Activated CD8-positive, alpha-beta T cell treated with anti-CD3 and anti-CD28 coated beads for 36 hours (primary cell): ENCODE measurements around the gene ACYP1. TPM values are rescaled to one million over a fixed set of nuclear protein-coding genes. Genes with fewer than 3 reads are reported as not detected.

Experiments
- ATAC-seq: fragments of 200-7000 bp; cut with Tn5 transposase; one replicate; pipeline ENCODE4 v1.10.0; 2021; ENCODE audit warnings: mild to moderate bottlenecking, moderate library complexity
- CTCF ChIA-PET: fragments of 350-600 bp; sonication (Branson Sonifier 250); formaldehyde crosslinking; loops from one replicate; lab custom pipeline; 2021; ENCODE audit warnings: antibody characterized with exemption; lab: Charles Lee
- POLR2A ChIA-PET: fragments of 350-600 bp; sonication (Branson Sonifier 250); formaldehyde crosslinking; loops from one replicate; lab custom pipeline; 2021; ENCODE audit warnings: antibody characterized with exemption; lab: Charles Lee
- DNase-seq: peaks from one replicate; pipeline ENCODE4 v3.0.0-alpha.2; 2020
- H3K27ac Mint-ChIP-seq: one replicate; pipeline ENCODE4 v1.8.0; 2021; ENCODE audit warnings: mild to moderate bottlenecking, mixed read lengths
- H3K27me3 Mint-ChIP-seq: one replicate; pipeline ENCODE4 v1.8.0; 2021; ENCODE audit warnings: mixed read lengths
- H3K36me3 Mint-ChIP-seq: one replicate; pipeline ENCODE4 v1.8.0; 2021; ENCODE audit warnings: low read depth, mixed read lengths
- H3K4me1 Mint-ChIP-seq: one replicate; pipeline ENCODE4 v1.8.0; 2021; ENCODE audit warnings: low read depth, mixed read lengths
- H3K4me3 Mint-ChIP-seq: one replicate; pipeline ENCODE4 v1.8.0; 2021; ENCODE audit warnings: mild to moderate bottlenecking, moderate library complexity, mixed read lengths
- H3K9me3 Mint-ChIP-seq: one replicate; pipeline ENCODE4 v1.8.0; 2021; ENCODE audit warnings: mixed read lengths
- CTCF ChIP-seq: fragments of 200-600 bp; IDR thresholded peaks from one replicate; pipeline ENCODE4 v1.8.0; 2022; ENCODE audit warnings: antibody characterized with exemption, mild to moderate bottlenecking
- intact Hi-C: fragments of 100-400 bp; cut with micrococcal nuclease; formaldehyde crosslinking; loops from one replicate; pipeline ENCODE4 v1.10.0; 2022
- total RNA-seq, 2 experiments: library from RNA; stranded (reverse); gene quantifications; one replicate each; pipeline ENCODE4 v1.2.3, GENCODE V29; 2021

ACYP1 gene
- total RNA-seq, 2 experiments from 2014 or later, result 33.9 to 38.6 TPM

- H3K4me3 Mint-ChIP-seq, result peak within 1 kb of the TSS; percentile 84
- POLR2A ChIA-PET, result interaction anchor here (1.6 kb wide), 1 partner anchor 13 kb away, joined by 8 read pairs; the partner anchor contains the start of gene ACYP1
- no peaks in the 10 kb centered on the region for H3K9me3 Mint-ChIP-seq
- peak within 1 kb of the TSS; percentile 91 for H3K27ac Mint-ChIP-seq
- H3K4me1 Mint-ChIP-seq, result peaks cover 56% of the 10 kb centered on the region
- H3K27me3 Mint-ChIP-seq, result no peaks in the 10 kb centered on the region
- H3K36me3 Mint-ChIP-seq, result peaks cover 68% of the 10 kb centered on the region
- intact Hi-C loops, result no loop called here
- CTCF ChIA-PET, result interaction anchor here (1.6 to 5.5 kb wide), 4 partner anchors 12 to 190 kb away, joined by 5 to 28 read pairs (median 8); partner anchors contain the start of gene ACYP1
- peak; percentile 81 for DNase-seq
- no peak for TF ChIP-seq CTCF
- ATAC-seq, result peak; percentile 80
These were observed 12.8 kb downstream of the ACYP1 start, which contains the start of gene MLH3 for GRCh38 chr14:75050852-75051555. TSS of gene MLH3 (minus strand) at chr14:75051467. CDS start at chr14:75049655, 1,812 bp downstream.

DNA sequence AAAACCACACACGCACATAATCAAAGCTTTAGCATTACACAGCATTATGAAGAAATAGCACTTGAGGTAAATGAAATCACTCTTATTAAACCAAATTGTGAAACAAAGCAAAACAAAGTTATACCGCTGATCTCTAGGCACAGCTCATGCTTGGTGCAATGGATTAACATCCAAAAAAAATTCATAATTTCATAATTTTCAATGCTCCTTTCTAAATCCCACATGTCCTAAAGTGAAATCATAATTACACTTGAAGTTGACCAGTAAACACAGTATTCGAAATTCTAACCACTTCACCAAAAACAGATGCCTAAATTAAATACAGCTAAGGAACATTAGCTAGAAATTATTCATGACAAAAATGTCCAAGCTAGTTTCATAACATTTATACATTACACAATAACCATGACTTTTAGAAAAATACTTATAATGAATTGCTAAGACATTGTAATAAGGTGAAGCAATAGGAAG, 14.1 kb downstream of the ACYP1 start:
- H3K36me3 Mint-ChIP-seq, result peaks cover 63% of the 10 kb centered on the region
- H3K4me1 Mint-ChIP-seq, result peaks cover 62% of the 10 kb centered on the region
- no peaks in the 10 kb centered on the region for H3K27me3 Mint-ChIP-seq
- no peak for DNase-seq
- H3K4me3 Mint-ChIP-seq, result peak overlapping the region; percentile 84
- ChIA-PET POLR2A (interaction anchor here (0.7 to 1.6 kb wide), 5 partner anchors 13 to 1286 kb away, joined by 3 to 5 read pairs (median 4); partner anchors contain the start of genes ACYP1 and ZC2HC1C), CTCF (interaction anchor here (1.3 to 5.5 kb wide), 4 partner anchors 13 to 145 kb away, joined by 4 to 28 read pairs (median 8); partner anchors contain the start of gene ACYP1)
- H3K9me3 Mint-ChIP-seq, result no peaks in the 10 kb centered on the region
- no peak for TF ChIP-seq CTCF
- no peak overlapping the region for H3K27ac Mint-ChIP-seq
- no peak for ATAC-seq
- intact Hi-C loops, result no loop called here

- Mint-ChIP-seq H3K4me3 (no peak overlapping the region), H3K27ac (no peak overlapping the region), H3K4me1 (peaks cover 66% of the 10 kb centered on the region), H3K27me3 (no peaks in the 10 kb centered on the region), H3K36me3 (peaks cover 62% of the 10 kb centered on the region), H3K9me3 (no peaks in the 10 kb centered on the region)
- intact Hi-C loops, result no loop called here
- no peak for TF ChIP-seq CTCF
- POLR2A ChIA-PET, result interaction anchor here (0.7 to 1.6 kb wide), 5 partner anchors 13 to 1285 kb away, joined by 3 to 5 read pairs (median 3); partner anchors contain the start of gene ACYP1
- no peak for DNase-seq
- CTCF ChIA-PET, result interaction anchor here (1.0 to 5.5 kb wide), 7 partner anchors 14 to 257 kb away, joined by 3 to 28 read pairs (median 5); partner anchors contain the start of gene ACYP1
- no peak for ATAC-seq
These were observed 14.7 kb downstream of the ACYP1 start for GRCh38 chr14:75049136-75049535.

- Mint-ChIP-seq H3K4me3 (no peak overlapping the region), H3K9me3 (no peaks in the 10 kb centered on the region), H3K4me1 (peaks cover 59% of the 10 kb centered on the region), H3K27me3 (no peaks in the 10 kb centered on the region), H3K36me3 (peaks cover 55% of the 10 kb centered on the region), H3K27ac (no peak overlapping the region)
- POLR2A ChIA-PET, result interaction anchor here (1.1 kb wide), 1 partner anchor 38 kb away, joined by 3 read pairs; no protein-coding TSS in a partner anchor
- DNase-seq (no peak), ATAC-seq (no peak)
- intact Hi-C loops, result no loop called here
- no peak for TF ChIP-seq CTCF
- CTCF ChIA-PET, result interaction anchor here (1.0 to 5.5 kb wide), 7 partner anchors 15 to 258 kb away, joined by 3 to 28 read pairs (median 4); partner anchors contain the start of gene ACYP1
These were observed 15.7 kb downstream of the ACYP1 start for GRCh38 chr14:75048101-75048500.
